DMS 273 (cell line): ENCODE results near the gene LILRB5.
"Not testable (repeated sequence)": the region's sequence is repeated elsewhere in the genome, so short reads cannot be mapped to it uniquely, and the experiment has no call there.

Source experiments
- DNase-seq: peaks from one replicate; lab custom pipeline; 2025; ENCODE audit not compliant: unreplicated experiment; lab: John Stamatoyannopoulos, UW

Gene LILRB5

GRCh38 chr19:54257116-54257480 lies at the start of gene LILRB5:
Gene LILRB5, minus strand, starts transcription at chr19:54257273. Its CDS starts 80 bp downstream, at chr19:54257193.
- no peak for DNase-seq

- DNase-seq = no peak
Observed at GRCh38 chr19:54305141-54305540, 48.1 kb upstream of the LILRB5 start.

- DNase-seq = no peak
Observed at GRCh38 chr19:54302257-54302656, 45.2 kb upstream of the LILRB5 start.

- DNase-seq = no peak
Observed at GRCh38 chr19:54299515-54299914, 42.4 kb upstream of the LILRB5 start.

GRCh38 chr19:54299126-54299498 lies 42.0 kb upstream of the LILRB5 start:
- DNase-seq = no peak

- DNase-seq = no peak
Observed at GRCh38 chr19:54298357-54299125, 41.5 kb upstream of the LILRB5 start.

GRCh38 chr19:54297759-54298305 lies 40.8 kb upstream of the LILRB5 start:
- DNase-seq = peak; percentile 16

- DNase-seq = no peak
Observed at GRCh38 chr19:54294539-54294938, 37.5 kb upstream of the LILRB5 start.

- not testable (repeated sequence) for DNase-seq
Observed at GRCh38 chr19:54289160-54289559, 32.1 kb upstream of the LILRB5 start.

- no peak for DNase-seq
Observed at GRCh38 chr19:54287456-54287855, 30.4 kb upstream of the LILRB5 start.

GRCh38 chr19:54286283-54286682 lies 29.2 kb upstream of the LILRB5 start:
- DNase-seq = not testable (repeated sequence)

GRCh38 chr19:54285427-54286056 lies 28.5 kb upstream of the LILRB5 start:
- DNase-seq = not testable (repeated sequence)

GRCh38 chr19:54282686-54283470 lies 25.8 kb upstream of the LILRB5 start:
- DNase-seq = no peak

- DNase-seq = not testable (repeated sequence)
Observed at GRCh38 chr19:54281729-54282075, 24.6 kb upstream of the LILRB5 start.

- no peak for DNase-seq
Observed at GRCh38 chr19:54281007-54281728, 24.1 kb upstream of the LILRB5 start, which contains the start of gene LILRB2. Gene LILRB2, minus strand, starts transcription at chr19:54281110. Its CDS starts 614 bp downstream, at chr19:54280496.

GRCh38 chr19:54280441-54280840 lies 23.4 kb upstream of the LILRB5 start:
- not testable (repeated sequence) for DNase-seq

GRCh38 chr19:54280025-54280424 lies 23.0 kb upstream of the LILRB5 start:
- DNase-seq = not testable (repeated sequence)

- no peak for DNase-seq
Observed at GRCh38 chr19:54279406-54279962, 22.4 kb upstream of the LILRB5 start.

GRCh38 chr19:54278571-54279195 lies 21.6 kb upstream of the LILRB5 start:
- DNase-seq = not testable (repeated sequence)

GRCh38 chr19:54278056-54278455 lies 21.0 kb upstream of the LILRB5 start:
- not testable (repeated sequence) for DNase-seq
